HCT116 (cell line): ENCODE results near the gene MARS1.

Experiments
- CTCF ChIP-seq, 3 experiments: fragments of 200-600 bp in 1 of 3; sonication (generic) in 1 of 3; IDR thresholded peaks in 2 of 3; conservative IDR thresholded peaks in 1 of 3; 2 replicates each; pipeline ENCODE4 v1.5.1; 2012 to 2017; ENCODE audit warnings: low read depth in 2 of 3, low read length in 2 of 3, antibody characterized with exemption in 1 of 3, borderline replicate concordance in 1 of 3, control low read depth in 1 of 3, mild to moderate bottlenecking in 1 of 3, mixed read lengths in 1 of 3, mixed run types in 1 of 3, moderate library complexity in 1 of 3; ENCODE audit not compliant: insufficient read depth in 1 of 3
- ELF1 ChIP-seq: IDR thresholded peaks from 2 replicates; pipeline ENCODE4 v1.6.1; 2012; ENCODE audit warnings: low read depth, borderline replicate concordance
- POLR2A ChIP-seq: IDR thresholded peaks from 2 replicates; pipeline ENCODE4 v1.7.0; 2011; ENCODE audit warnings: borderline replicate concordance; ENCODE audit not compliant: insufficient read depth, insufficient read length; ENCODE audit errors: extremely low read depth
- RAD21 ChIP-seq: IDR thresholded peaks from 2 replicates; pipeline ENCODE4 v1.6.1; 2012; ENCODE audit warnings: low read depth, mild to moderate bottlenecking

GRCh38 chr12:57450057-57450456 lies 37.8 kb upstream of the MARS1 start:
- TF ChIP-seq CTCF (IDR thresholded peaks at IDR 0.05 in 2 of 3, conservative IDR thresholded peaks at IDR 0.05 in 1 of 3; ENCODE audit: borderline replicate concordance in 1 of 3, insufficient read depth in 1 of 3, low read depth in 2 of 3, low read length in 2 of 3): no peak
- TF ChIP-seq POLR2A: no peak
- no peak for TF ChIP-seq ELF1
- TF ChIP-seq RAD21: no peak
